COLO668 (cell line): Measurements from ENCODE around the gene SEC23IP.

Experiments used
- DNase-seq: peaks from one replicate; lab custom pipeline; 2025; ENCODE audit not compliant: unreplicated experiment; lab: John Stamatoyannopoulos, UW

The SEC23IP gene

GRCh38 chr10:119933179-119933578 lies 40.6 kb downstream of the SEC23IP start:
- DNase-seq: no peak

GRCh38 chr10:119940487-119940886 lies 48.0 kb downstream of the SEC23IP start:
- no peak for DNase-seq

GRCh38 chr10:119942973-119943372 lies 50.4 kb downstream of the SEC23IP start:
- DNase-seq: no peak

- no peak for DNase-seq
Measured at GRCh38 chr10:119945805-119946204, 53.3 kb downstream of the SEC23IP start.

GRCh38 chr10:119947300-119947699 lies 54.8 kb downstream of the SEC23IP start:
- DNase-seq: no peak

GRCh38 chr10:119957451-119957850 lies 64.9 kb downstream of the SEC23IP start:
- no peak for DNase-seq

- no peak for DNase-seq
Measured at GRCh38 chr10:119962837-119963236, 70.3 kb downstream of the SEC23IP start.

- no peak for DNase-seq
Measured at GRCh38 chr10:119967066-119967465, 74.5 kb downstream of the SEC23IP start.

GRCh38 chr10:119969609-119970008 lies 77.1 kb downstream of the SEC23IP start:
- no peak for DNase-seq

GRCh38 chr10:119970107-119970506 lies 77.6 kb downstream of the SEC23IP start:
- DNase-seq: no peak

- no peak for DNase-seq
Measured at GRCh38 chr10:119970963-119971362, 78.4 kb downstream of the SEC23IP start.

- no peak for DNase-seq
Measured at GRCh38 chr10:119973281-119973680, 80.8 kb downstream of the SEC23IP start.

GRCh38 chr10:119976421-119976820 lies 83.9 kb downstream of the SEC23IP start:
- DNase-seq: no peak

GRCh38 chr10:119980956-119981750 lies 88.6 kb downstream of the SEC23IP start:
- no peak for DNase-seq

GRCh38 chr10:119981826-119982225 lies 89.3 kb downstream of the SEC23IP start:
- DNase-seq: no peak

GRCh38 chr10:119988333-119988732 lies 95.8 kb downstream of the SEC23IP start:
- no peak for DNase-seq

- DNase-seq: no peak
Measured at GRCh38 chr10:119989966-119990365, 97.4 kb downstream of the SEC23IP start.

- no peak for DNase-seq
Measured at GRCh38 chr10:119991066-119991465, 98.5 kb downstream of the SEC23IP start.

GRCh38 chr10:119991816-119992215 lies 99.3 kb downstream of the SEC23IP start:
- DNase-seq: no peak
